ENCODE results near the gene HMX1.

Gene HMX1

DNA sequence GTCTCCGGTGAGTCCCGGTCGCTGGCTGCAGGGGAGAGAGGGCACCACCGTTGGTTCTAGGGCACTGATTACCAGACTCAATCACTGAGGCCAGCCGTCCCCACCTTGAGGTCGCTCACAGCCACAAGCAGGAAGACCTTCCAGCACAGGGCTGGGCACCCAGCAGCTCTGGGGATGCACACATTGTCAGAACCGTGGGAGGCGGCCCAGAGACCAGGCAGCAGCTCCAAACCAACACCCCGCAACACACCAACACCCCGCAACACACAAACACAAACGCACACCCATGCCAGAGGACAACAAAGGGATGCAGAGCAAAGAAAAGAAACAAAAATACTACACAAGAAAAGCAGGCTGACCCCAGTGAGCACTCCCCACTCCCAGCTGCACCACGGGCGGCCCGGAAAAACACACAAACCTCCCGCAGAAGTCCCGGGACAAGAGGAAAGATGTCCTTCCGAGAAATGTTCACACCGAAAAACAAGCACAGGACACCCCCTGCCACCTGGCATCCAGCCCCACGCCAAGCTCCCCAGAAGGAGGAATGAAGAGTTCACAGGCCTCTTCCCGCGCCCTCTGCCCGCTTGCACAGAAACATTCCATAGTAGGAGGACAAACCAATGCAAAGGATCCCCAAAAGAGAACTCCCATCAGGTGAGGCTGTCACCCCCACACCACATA, 3.2 kb downstream of the HMX1 start:
- H3K4me3 ChIP-seq (ENCODE audit: low read length): no peak overlapping the region
- no peaks in the 10 kb centered on the region for H3K4me1 ChIP-seq (ENCODE audit: control insufficient read depth, insufficient read depth, low read length)
- H3K9me3 ChIP-seq (ENCODE audit: control insufficient read depth, low read length): no peaks in the 10 kb centered on the region
- no peak overlapping the region for H3K9ac ChIP-seq (ENCODE audit: low read length)
- H3K27me3 ChIP-seq (ENCODE audit: control insufficient read depth, insufficient read depth, low read length): peaks cover 85% of the 10 kb centered on the region
- H3K36me3 ChIP-seq (ENCODE audit: control insufficient read depth, insufficient read depth, low read length): no peaks in the 10 kb centered on the region

DNA sequence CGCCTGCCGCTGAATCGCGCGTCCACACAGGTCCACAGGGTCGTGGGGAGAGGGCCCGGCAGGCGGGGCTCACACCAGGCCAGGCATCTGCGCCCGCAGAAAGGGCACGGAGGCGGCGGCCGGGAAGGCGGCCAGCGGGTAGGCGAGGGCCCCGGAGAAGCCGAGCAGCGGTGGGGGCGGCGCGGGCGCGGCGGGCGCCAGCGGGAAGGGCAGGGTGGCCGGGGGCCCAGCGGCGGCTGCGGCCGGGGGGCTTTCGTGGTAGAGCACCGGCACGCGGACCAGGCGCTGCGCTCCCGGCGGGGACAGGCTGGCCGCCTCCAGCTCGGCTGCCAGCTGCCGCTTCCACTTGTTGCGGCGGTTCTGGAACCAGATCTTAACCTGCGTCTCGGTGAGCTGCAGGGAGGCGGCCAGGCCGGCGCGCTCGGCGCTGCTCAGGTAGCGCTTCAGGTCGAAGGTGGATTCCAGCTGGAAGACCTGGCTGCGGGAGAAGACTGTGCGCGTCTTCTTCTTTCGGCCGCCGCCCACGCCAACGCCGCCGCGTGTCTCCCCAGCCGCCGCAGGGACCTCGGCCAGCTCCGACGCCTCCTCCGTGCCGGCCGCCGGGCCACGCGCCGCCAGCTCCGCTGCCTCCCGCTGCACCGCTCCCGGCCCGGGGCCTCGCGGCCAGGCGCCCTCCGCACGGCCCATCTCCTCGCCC, 3.9 kb downstream of the HMX1 start:
- Histone ChIP-seq H3K27me3 (ENCODE audit: control insufficient read depth, insufficient read depth, low read length) (peaks cover 85% of the 10 kb centered on the region), H3K9ac (ENCODE audit: low read length) (no peak overlapping the region), H3K9me3 (ENCODE audit: control insufficient read depth, low read length) (no peaks in the 10 kb centered on the region), H3K4me3 (ENCODE audit: low read length) (no peak overlapping the region), H3K4me1 (ENCODE audit: control insufficient read depth, insufficient read depth, low read length) (no peaks in the 10 kb centered on the region), H3K36me3 (ENCODE audit: control insufficient read depth, insufficient read depth, low read length) (no peaks in the 10 kb centered on the region)

DNA sequence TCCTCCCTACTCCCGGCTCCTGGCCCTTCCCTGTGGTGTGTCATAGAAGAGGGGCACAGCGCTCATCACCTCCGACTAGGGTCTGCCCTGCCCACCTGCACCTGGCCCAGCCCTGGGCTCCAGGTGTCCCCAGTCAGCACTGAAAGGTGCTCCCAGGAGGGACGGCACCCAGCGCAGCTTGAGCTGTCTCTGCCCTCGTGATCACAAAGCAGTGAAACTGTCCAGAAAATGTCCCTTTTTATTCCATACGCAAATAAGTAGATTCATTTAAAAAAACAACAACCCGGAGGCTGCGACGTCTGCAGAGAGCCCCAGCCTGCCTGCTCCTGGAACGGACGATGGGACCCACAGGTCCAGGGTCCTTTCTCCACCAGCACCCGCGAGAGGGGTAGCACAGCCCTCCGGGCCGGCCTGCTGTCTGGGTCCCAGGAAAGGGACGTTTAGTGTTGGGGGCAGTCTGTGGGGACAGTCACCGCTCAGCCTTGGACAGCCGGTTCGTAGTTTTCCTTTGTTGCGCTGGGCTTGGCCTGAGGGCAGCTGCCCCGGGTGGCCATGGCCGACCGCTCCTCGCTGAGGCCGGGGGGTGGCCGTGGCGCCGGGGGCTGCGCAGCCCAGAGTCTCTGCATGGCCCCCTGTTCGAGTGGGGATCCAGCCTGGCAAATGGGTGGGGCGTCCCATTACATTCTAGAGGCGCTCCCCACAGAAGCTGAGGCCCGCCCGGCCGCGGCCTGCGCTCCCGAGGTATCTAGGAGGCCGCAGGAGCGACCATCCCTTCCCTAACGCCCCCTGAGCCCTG, 4.6 kb downstream of the HMX1 start:
- Histone ChIP-seq H3K9ac (ENCODE audit: low read length) (no peak overlapping the region), H3K27me3 (ENCODE audit: control insufficient read depth, insufficient read depth, low read length) (peaks cover 85% of the 10 kb centered on the region), H3K9me3 (ENCODE audit: control insufficient read depth, low read length) (no peaks in the 10 kb centered on the region), H3K4me1 (ENCODE audit: control insufficient read depth, insufficient read depth, low read length) (no peaks in the 10 kb centered on the region), H3K4me3 (ENCODE audit: low read length) (no peak overlapping the region), H3K36me3 (ENCODE audit: control insufficient read depth, insufficient read depth, low read length) (no peaks in the 10 kb centered on the region)

DNA sequence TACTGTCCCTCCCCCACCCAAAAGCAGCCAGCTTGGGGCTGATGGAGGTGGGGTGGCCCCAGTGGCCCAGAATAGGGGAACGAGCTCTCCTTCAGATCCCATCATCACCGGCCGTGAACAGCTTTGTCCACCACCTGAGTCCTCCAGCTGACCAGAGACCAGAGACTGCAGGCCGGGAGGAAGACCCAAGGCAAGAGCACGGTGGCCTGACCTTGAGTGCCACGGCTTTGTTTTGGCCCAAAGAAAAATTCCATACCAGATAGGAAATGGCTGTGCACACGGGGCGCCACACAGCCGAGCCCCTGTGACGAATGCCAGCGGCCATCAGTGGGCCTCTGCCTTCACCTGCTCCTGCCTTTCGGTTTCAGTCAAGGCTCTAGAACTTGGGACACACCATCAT, 5.2 kb downstream of the HMX1 start:
- Histone ChIP-seq H3K36me3 (ENCODE audit: control insufficient read depth, insufficient read depth, low read length) (no peaks in the 10 kb centered on the region), H3K9me3 (ENCODE audit: control insufficient read depth, low read length) (no peaks in the 10 kb centered on the region), H3K27me3 (ENCODE audit: control insufficient read depth, insufficient read depth, low read length) (peaks cover 90% of the 10 kb centered on the region)

DNA sequence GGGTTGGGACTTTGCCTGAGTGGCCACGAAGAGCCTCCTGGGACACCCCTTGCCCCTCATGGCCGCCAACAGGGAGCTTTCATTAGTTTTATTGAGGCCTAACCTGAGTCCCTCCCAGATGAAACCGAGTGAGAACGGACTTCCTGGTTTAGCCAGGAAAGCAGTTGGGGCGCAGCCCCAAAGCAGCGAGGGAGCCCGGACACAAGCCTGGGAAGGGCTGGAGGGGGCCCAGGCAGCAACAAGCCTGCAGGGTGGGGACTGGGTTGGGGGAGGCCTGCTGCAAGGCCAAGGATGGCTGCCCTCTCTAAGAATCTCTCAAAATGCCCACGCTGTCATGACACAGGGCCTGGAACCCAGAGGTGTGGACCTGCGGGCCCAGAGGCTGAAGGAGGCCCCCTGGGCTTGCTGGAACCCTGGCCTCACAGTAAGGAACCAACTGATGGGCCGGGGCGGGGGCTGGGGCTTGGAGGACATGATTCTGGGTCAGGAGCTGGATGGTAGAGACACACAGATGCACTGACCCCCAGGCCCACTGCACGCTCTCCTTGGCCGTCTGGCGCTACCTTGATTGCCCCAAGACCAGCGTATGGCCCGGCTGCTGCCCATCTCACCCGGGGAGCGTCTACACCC, 5.8 kb downstream of the HMX1 start:
- Histone ChIP-seq H3K9me3 (ENCODE audit: control insufficient read depth, low read length) (no peaks in the 10 kb centered on the region), H3K36me3 (ENCODE audit: control insufficient read depth, insufficient read depth, low read length) (no peaks in the 10 kb centered on the region), H3K4me3 (ENCODE audit: low read length) (no peak overlapping the region), H3K4me1 (ENCODE audit: control insufficient read depth, insufficient read depth, low read length) (no peaks in the 10 kb centered on the region), H3K9ac (ENCODE audit: low read length) (no peak overlapping the region), H3K27me3 (ENCODE audit: control insufficient read depth, insufficient read depth, low read length) (peaks cover 93% of the 10 kb centered on the region)

More for the DNA sequence above, 5.2 kb downstream of the HMX1 start:
- no peak overlapping the region for H3K4me3 ChIP-seq (ENCODE audit: low read length)
- H3K9ac ChIP-seq (ENCODE audit: low read length): no peak overlapping the region
- no peaks in the 10 kb centered on the region for H3K4me1 ChIP-seq (ENCODE audit: control insufficient read depth, insufficient read depth, low read length)

DNA sequence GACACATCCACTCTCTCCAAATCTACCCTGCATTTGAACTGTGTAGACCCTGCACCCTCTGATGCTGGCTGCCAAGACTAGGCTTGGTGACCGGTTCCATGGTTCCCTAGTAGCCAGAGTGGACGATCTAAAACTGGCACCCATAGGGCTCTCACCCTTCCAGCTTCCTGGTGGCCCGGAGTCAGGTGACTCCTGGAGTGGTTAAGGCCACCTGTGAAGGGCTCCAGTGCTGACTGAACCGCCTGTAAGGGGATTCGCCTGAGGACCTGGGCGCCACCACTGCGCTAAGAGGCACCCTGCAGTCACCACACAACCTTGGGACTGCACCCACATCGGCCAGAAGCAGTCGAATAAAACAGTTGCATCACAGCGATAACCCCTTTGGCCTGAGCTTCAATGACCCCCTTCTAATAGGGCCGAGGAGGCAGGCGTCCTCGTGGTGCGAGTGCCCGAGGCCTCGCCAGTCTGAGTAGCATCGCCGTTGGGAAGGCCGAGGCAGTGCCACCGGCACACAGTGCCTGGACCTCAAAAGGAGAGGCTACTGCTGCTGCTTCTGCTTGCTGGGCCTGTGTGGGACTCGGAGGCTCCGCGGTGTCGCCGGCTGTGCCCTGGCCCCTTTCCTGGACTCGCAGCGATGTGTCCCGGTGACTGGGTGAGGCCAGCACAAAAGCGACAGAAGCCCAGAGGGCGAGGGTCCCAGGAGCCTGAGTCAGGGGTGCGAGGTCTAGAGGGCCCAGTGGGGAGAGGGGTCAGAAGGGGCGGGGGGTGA, 6.5 kb downstream of the HMX1 start:
- no peaks in the 10 kb centered on the region for H3K9me3 ChIP-seq (ENCODE audit: control insufficient read depth, low read length)
- no peak overlapping the region for H3K9ac ChIP-seq (ENCODE audit: low read length)
- no peaks in the 10 kb centered on the region for H3K4me1 ChIP-seq (ENCODE audit: control insufficient read depth, insufficient read depth, low read length)
- no peak overlapping the region for H3K4me3 ChIP-seq (ENCODE audit: low read length)
- H3K36me3 ChIP-seq (ENCODE audit: control insufficient read depth, insufficient read depth, low read length): no peaks in the 10 kb centered on the region
- peaks cover 90% of the 10 kb centered on the region for H3K27me3 ChIP-seq (ENCODE audit: control insufficient read depth, insufficient read depth, low read length)

DNA sequence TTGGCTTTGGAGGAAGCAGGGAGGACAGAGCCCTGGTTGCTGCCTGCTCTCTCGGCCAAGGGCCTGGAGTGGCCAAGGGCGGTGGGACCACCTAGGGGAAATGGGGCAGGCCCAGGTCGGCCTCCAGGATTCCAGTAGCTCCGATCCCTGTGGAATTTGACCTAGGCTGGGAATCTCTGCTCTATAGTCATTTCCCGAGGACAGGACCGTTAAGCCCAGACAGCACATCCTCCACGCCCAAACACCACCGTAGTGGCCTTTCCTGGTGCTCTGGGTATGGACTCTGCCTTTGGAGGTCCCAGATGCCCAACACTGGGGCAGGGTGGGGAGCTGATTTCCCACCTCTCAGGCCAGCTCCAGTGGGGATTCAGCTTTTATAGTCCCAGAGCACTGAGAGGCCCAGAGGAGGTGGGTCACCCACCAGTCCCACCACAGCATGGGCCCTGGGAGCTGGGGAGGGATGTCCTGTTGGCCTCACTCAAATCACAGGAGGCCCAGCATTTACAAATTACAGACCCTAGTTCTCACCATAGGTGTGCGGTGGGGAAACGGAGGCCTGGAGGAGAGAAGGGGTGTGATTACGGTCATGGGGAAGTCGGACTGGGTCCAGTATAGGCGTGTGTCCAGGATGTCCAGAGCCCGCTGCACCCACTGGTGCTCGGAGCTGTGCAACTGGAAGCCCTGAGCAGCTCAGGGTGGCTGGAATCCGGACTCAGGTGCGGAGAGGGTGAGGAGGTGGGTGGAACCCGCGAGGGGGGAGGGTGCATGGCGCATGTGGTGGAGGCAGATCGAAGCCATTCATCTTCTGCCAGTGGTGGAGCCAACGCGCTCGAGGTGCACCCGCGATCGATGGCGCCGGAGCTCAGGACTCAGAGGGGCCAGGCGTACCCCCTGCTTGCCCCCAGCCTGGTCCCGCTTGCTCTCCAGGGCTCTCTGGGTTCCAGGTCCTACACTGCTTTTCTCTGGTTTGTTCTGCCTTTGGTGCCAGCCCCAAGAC, 7.7 kb downstream of the HMX1 start:
- Histone ChIP-seq H3K9ac (ENCODE audit: low read length) (no peak overlapping the region), H3K36me3 (ENCODE audit: control insufficient read depth, insufficient read depth, low read length) (no peaks in the 10 kb centered on the region), H3K27me3 (ENCODE audit: control insufficient read depth, insufficient read depth, low read length) (peaks cover 90% of the 10 kb centered on the region), H3K4me3 (ENCODE audit: low read length) (no peak overlapping the region), H3K9me3 (ENCODE audit: control insufficient read depth, low read length) (no peaks in the 10 kb centered on the region), H3K4me1 (ENCODE audit: control insufficient read depth, insufficient read depth, low read length) (no peaks in the 10 kb centered on the region)

DNA sequence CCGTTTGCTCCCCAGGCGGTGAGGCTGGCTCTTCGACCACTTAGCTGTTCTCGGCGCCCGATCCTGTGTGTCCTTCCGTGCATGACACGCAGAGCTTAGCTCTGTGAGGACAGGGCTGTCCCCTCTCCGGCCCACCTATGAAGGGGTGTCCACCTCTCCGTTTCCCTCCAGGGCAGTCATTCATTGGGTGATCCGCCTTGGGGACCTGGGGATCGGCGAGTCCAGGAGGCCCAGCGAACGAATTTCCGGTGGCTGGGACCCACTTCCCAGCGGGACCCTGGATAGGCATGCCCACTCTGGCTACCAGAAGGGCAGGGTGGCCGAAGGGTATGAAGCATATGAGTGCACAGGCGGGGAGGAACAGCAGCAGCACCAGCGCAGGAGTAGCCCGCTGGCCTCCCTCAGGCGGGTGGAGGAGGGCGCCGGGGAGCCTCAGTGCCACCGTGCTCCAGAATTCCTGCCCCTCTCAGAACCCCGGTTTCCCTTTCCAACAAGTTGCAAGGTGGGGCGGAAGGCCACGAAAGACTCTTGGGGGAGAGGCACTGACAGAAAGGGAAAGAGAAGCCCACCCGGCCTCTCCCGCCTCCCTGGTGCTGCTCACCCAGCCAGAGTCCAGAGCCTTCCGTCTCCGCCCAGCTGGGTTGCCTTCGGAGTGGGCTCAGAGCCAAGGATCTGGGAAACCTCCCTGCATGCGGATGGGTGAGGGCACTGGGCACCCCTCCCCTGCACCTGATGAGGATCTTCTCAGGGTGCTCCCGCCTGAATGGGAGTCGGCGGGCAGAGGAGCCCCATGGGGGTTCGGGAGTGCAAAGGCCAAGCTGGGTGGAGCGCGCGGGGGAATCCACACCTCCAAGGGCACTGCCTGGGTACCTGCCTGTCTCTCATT, 8.6 kb downstream of the HMX1 start:
- Histone ChIP-seq H3K9me3 (ENCODE audit: control insufficient read depth, low read length) (no peaks in the 10 kb centered on the region), H3K4me3 (ENCODE audit: low read length) (no peak overlapping the region), H3K4me1 (ENCODE audit: control insufficient read depth, insufficient read depth, low read length) (no peaks in the 10 kb centered on the region), H3K9ac (ENCODE audit: low read length) (no peak overlapping the region), H3K27me3 (ENCODE audit: control insufficient read depth, insufficient read depth, low read length) (peaks cover 90% of the 10 kb centered on the region), H3K36me3 (ENCODE audit: control insufficient read depth, insufficient read depth, low read length) (no peaks in the 10 kb centered on the region)

DNA sequence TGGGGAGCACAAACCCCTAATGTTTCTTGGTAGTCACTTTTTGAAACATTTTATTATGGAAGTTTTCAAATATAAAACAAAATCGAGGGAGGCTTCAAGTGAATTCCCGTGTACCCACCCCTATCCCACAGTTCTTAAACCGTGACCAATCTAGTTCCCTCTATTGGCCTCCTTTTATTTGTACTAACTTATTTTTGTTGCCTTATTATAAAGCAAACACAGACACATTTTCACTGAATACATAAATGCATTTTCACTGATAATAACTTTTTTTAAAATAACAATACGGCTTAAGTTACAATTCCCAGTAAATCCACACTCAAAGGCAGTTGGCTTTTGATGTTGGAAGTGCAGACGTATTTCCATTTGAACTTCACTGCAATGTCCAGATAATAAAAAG, 9.3 kb downstream of the HMX1 start:
- no peak overlapping the region for H3K9ac ChIP-seq (ENCODE audit: low read length)

DNA sequence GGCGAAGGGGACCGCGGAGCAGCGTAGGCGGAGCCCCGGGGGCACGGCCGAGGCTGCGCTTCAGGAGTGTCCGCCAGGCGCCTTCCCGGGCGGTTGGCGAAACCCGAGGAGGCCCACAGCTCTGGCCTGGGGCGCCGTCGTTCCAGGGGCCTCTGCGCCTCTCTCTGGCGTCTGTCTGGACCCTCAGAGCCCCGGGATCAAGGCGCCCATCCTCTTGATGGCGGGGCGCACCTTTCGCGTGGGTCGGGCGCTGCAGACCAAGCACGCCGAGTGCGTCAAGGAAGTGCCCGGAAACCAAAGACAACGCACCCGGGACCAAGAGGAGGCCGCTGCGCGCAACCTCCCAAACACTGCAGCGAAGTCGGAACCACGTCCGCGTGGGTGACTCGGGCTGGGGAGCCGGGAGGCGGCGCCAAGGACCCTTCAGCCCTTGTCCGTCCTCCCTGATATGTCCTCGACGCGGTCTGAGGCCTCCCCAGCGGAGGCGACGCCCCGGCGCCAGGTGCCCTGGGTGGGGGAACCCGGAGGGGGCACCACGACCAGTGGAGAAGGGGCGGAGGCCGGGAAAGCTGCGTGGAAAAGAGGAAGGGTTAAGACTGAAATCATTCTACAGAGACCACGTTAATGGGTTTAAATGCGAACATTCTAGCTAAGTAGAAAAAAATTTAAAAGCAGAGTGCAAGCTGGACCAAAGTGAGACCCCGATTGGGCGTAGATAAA, 9.9 kb downstream of the HMX1 start:
- Histone ChIP-seq H3K36me3 (ENCODE audit: control insufficient read depth, insufficient read depth, low read length) (no peaks in the 10 kb centered on the region), H3K9me3 (ENCODE audit: control insufficient read depth, low read length) (no peaks in the 10 kb centered on the region), H3K4me3 (ENCODE audit: low read length) (no peak overlapping the region), H3K9ac (ENCODE audit: low read length) (no peak overlapping the region), H3K27me3 (ENCODE audit: control insufficient read depth, insufficient read depth, low read length) (peaks cover 94% of the 10 kb centered on the region), H3K4me1 (ENCODE audit: control insufficient read depth, insufficient read depth, low read length) (no peaks in the 10 kb centered on the region)

More for the DNA sequence above, 9.3 kb downstream of the HMX1 start:
- H3K4me1 ChIP-seq (ENCODE audit: control insufficient read depth, insufficient read depth, low read length): no peaks in the 10 kb centered on the region
- no peaks in the 10 kb centered on the region for H3K36me3 ChIP-seq (ENCODE audit: control insufficient read depth, insufficient read depth, low read length)
- peaks cover 94% of the 10 kb centered on the region for H3K27me3 ChIP-seq (ENCODE audit: control insufficient read depth, insufficient read depth, low read length)
- no peaks in the 10 kb centered on the region for H3K9me3 ChIP-seq (ENCODE audit: control insufficient read depth, low read length)
- H3K4me3 ChIP-seq (ENCODE audit: low read length): no peak overlapping the region

Measured in mucosa of stomach (tissue), 1 donor.